ENCODE data around the gene FBXO15.

GRCh38 chr18:74083557-74083952 is 64.1 kb downstream of the FBXO15 start:
- TF ChIP-seq CTCF (IDR thresholded peaks at IDR 0.05) (no peak), POLR2A (IDR thresholded peaks at IDR 0.05) (no peak), POLR2AphosphoS5 (IDR thresholded peaks at IDR 0.05; ENCODE audit: insufficient read depth in 1 of 2, low read depth in 1 of 2) (no peak)

All from vagina (tissue), 2 donors.